GM06990 (cell line): Measurements from ENCODE around the gene MACROH2A1.

Source experiments
- DNase-seq: peaks from one replicate; pipeline ENCODE4 v3.0.0-alpha.2; 2011; ENCODE audit not compliant: insufficient read length; ENCODE audit errors: extremely low read depth
- H3K27me3 ChIP-seq: replicated peaks from 2 replicates; pipeline ENCODE4 v1.6.0; 2011; ENCODE audit warnings: low read length; ENCODE audit not compliant: control insufficient read depth, insufficient read depth
- H3K36me3 ChIP-seq: 2 replicates; pipeline ENCODE4 v1.5.1; 2011; ENCODE audit warnings: low read length; ENCODE audit not compliant: control insufficient read depth, insufficient read depth
- H3K4me3 ChIP-seq: replicated peaks from 2 replicates; pipeline ENCODE4 v1.5.1; 2011; ENCODE audit warnings: low read depth, mild to moderate bottlenecking, control low read depth, low read length
- TF ChIP-seq, protein P1 (sequence below): IDR thresholded peaks from 2 replicates; pipeline ENCODE4 v1.5.1; 2011; ENCODE audit warnings: low read length, control low read depth, mild to moderate bottlenecking, inconsistent platforms; ENCODE audit not compliant: insufficient read depth, poor library complexity, severe bottlenecking

MACROH2A1 gene

DNA sequence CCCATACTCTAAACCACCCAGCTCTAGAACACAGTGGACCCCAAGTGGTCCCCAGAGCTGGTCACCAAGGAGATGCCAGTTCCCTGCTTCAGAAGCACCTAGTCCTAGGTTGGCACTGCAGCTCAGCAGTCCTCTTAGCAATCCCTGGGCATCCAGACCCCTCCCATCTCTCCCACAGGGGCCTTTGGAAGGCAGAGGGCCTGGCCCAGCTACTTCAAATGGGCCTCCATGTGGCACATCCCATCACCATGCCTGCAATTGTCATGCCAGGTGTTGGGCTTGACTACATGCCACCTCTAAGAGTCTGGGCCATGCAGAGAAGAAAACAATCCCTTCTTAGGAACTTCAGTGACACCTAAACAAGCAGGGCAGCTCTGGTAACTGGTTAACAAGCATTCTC lies 14.1 kb downstream of the MACROH2A1 start:
- DNase-seq: no peak
- H3K4me3 ChIP-seq: no peak overlapping the region
- peaks cover 24% of the 10 kb centered on the region for H3K36me3 ChIP-seq
- TF ChIP-seq, protein P1, sequence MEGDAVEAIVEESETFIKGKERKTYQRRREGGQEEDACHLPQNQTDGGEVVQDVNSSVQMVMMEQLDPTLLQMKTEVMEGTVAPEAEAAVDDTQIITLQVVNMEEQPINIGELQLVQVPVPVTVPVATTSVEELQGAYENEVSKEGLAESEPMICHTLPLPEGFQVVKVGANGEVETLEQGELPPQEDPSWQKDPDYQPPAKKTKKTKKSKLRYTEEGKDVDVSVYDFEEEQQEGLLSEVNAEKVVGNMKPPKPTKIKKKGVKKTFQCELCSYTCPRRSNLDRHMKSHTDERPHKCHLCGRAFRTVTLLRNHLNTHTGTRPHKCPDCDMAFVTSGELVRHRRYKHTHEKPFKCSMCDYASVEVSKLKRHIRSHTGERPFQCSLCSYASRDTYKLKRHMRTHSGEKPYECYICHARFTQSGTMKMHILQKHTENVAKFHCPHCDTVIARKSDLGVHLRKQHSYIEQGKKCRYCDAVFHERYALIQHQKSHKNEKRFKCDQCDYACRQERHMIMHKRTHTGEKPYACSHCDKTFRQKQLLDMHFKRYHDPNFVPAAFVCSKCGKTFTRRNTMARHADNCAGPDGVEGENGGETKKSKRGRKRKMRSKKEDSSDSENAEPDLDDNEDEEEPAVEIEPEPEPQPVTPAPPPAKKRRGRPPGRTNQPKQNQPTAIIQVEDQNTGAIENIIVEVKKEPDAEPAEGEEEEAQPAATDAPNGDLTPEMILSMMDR: no peak
- no peaks in the 10 kb centered on the region for H3K27me3 ChIP-seq

DNA sequence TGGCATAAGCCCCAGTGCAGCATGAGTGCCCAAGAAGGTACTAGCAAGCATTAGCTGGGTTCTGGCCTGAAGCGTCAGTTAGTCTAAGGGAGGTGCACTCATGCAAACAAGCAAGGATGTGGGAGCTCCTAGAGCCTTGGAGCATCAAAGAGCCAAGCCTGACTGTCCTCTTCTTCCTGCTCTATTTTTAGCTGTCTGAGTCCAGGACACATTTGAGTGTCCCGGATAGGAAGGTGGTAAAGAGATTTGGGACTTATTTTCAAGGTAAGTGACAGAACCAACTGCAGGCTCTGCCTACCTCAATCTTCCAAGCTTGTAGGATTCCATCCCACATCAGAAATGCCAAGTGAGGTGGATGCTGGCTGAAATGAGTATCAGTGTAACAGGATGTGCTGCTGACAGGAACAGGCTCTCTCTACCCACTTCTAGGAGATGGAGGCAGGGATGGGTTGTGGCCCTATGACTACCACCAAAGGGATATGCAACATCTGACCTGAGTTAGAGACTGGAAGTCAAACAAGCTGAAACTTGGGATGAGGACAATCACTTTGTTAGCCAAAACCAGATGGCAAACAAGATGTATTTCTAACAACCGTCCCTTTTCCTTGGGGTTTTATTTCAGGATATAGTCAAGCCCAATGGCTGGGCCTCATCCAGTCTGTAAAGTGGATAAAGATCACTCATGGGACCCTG lies 15.1 kb downstream of the MACROH2A1 start:
- TF ChIP-seq, protein P1: no peak
- no peak overlapping the region for H3K4me3 ChIP-seq
- DNase-seq: no peak
- H3K36me3 ChIP-seq: peaks cover 27% of the 10 kb centered on the region
- H3K27me3 ChIP-seq: no peaks in the 10 kb centered on the region

DNA sequence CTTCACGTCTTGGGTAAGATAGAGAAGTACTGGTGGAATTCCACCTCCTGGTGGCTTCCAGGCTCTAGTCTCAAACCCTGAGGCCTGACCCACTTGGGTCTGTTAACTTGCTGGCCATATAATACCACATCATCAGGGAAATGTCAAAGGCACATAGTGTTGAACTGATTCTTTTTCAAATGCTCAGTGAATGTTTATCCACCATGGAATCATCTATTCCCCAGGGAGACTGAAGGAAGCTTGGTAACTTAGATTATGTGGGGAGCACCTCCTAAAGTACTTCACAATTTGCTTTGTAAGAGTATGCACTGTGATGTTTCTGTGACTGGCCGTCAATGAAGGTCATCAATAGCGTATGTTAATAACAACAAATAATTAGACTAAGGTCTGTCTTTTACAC lies 16.1 kb downstream of the MACROH2A1 start:
- Histone ChIP-seq H3K27me3 (no peaks in the 10 kb centered on the region), H3K4me3 (no peak overlapping the region), H3K36me3 (peaks cover 30% of the 10 kb centered on the region)
- TF ChIP-seq, protein P1: no peak
- DNase-seq: no peak

DNA sequence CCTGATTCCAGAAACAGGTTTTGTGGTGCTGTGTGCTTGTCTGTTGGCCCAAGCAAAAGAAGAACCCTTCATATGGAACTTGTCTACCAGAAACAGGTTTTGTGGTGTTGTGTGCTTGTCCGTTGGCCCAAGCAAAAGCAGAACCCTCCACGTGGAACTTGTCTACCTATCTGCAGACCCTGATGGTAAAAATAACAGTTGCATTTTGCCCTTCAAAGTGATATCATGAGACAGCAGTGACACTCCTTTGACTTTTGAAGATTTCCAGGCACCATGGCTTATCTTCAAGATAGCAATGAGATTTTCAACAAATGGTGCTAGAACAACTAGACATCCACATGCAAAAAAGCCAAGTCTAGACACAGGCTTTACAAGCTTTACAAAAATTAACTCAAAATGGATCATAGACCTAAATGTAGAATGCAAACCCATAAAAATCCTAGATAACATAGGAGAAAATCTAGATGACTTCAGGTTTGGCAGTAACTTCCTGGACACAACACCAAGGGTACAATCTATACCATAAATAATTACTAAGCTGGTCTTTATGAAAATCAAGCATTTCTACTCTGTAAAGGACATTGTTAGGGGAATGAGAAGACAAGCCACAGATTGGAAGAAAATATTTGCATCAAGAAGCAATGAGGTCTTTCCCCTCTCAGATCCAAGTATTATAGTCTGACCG lies 16.8 kb downstream of the MACROH2A1 start:
- TF ChIP-seq, protein P1: no peak
- no peak for DNase-seq
- H3K4me3 ChIP-seq: no peak overlapping the region
- H3K36me3 ChIP-seq: peaks cover 32% of the 10 kb centered on the region
- no peaks in the 10 kb centered on the region for H3K27me3 ChIP-seq

DNA sequence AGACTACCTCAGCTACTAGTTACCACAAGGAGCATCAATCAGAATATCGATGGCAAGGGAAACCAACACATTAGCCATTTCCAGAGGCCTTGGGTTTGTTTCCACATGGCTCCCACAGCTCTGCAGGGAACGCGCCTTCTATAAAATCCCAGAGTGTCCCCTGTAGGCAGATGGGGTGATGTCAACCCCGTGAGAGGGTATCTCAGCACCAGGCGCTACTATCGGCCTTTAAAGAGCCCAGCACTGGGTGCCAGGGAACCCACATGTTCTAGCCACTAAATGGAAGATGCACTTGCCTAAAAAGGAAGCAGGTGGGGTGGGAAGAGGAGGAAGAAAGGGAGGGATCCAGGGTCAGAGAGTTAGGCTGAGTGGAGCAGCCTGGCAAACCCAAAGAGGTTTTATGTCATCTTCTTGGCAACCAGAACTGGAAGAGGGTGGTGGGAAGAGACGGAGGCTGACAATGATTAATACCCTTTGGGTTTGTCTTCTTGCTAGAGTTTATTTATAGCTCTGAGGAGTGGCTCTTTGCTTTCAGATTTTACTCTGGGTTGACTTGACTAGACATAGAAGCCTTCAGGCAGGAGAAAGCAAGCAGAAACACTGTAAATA lies 19.9 kb downstream of the MACROH2A1 start:
- TF ChIP-seq, protein P1: no peak

More for the DNA sequence above, 19.9 kb downstream of the MACROH2A1 start:
- Histone ChIP-seq H3K27me3 (no peaks in the 10 kb centered on the region), H3K4me3 (no peak overlapping the region), H3K36me3 (peaks cover 27% of the 10 kb centered on the region)
- DNase-seq: no peak
